SKM-1 (cell line): ENCODE results near the gene TNFRSF12A.

ENCODE experiments used
- DNase-seq: peaks from one replicate; lab custom pipeline; 2025; ENCODE audit not compliant: unreplicated experiment; lab: John Stamatoyannopoulos, UW

TNFRSF12A gene

DNA sequence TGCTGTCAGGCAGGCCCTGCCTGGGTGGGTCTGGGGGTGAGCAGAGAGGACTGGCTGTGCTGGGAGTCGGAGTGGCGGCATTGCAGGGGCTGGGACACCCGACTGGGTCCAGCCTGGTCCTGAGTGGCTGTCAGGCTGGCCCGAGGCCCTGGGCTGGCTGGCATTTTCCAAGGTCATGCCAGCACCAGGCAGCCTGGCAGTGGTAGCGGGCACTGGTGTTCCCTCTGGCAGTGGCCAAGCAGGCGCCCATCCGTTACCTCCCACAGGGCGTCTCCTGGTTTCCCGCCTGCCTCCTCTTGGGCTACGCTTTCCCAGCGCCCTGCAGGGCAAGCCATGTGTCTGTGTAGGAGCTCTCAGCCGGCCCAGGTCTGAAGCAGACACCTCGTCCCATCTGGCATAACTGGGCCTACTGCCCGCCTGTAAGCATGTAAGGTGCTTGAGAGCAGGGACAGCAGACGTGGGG is 34.2 kb upstream of the TNFRSF12A start:
- DNase-seq: no peak

GRCh38 chr16:2986623-2987188 is 33.5 kb upstream of the TNFRSF12A start:
- DNase-seq: no peak

DNA sequence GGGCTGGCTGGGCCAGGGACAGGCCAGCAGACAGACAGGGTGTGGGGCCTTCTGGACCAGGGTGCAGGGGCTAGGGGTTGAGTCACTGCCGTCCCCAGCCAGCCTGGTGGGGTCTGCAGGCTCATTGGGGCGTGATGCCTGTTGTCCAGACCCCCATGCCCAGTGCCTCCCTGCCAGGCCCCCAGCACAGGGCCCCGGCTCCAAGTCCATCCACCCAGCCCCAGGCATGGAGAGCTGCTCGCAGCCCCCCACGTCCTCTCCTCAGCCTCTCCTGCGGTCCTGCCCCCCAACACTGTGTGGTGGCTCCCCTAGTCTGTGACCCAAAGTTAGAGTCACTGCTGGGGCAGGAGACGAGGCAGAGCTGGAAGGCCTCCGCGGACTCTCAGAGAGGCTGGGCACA is 32.9 kb upstream of the TNFRSF12A start:
- no peak for DNase-seq

GRCh38 chr16:2987833-2988232 is 32.3 kb upstream of the TNFRSF12A start:
- no peak for DNase-seq

DNA sequence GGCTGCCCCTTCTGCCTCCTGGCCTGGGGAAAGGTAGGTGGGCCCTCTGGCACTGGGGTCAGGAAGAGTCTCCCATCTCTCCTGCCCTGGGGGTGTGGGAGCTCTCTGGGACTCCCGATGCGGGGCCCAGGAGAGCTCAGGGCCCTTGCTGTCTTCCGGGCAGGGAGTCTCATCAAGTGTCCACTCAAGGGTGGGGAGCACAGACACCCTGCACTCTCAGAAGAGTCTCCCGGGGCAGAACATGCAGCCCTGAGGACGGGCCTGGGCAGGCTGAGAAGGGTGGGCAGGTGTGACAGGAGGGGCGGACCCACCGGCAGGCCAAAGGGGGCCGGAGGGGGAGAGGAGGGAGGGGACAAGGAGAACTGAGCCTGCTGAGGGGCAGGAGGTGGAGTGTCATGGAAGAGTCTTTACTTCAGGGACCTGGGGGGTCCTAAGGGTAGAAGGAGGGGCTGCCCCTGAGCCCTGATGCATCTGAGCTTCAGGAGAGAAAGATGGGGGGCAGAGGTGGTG is 31.5 kb upstream of the TNFRSF12A start:
- DNase-seq: no peak

GRCh38 chr16:2990891-2991290 is 29.3 kb upstream of the TNFRSF12A start:
- no peak for DNase-seq

GRCh38 chr16:2991566-2992261 is 28.5 kb upstream of the TNFRSF12A start:
- DNase-seq: no peak

DNA sequence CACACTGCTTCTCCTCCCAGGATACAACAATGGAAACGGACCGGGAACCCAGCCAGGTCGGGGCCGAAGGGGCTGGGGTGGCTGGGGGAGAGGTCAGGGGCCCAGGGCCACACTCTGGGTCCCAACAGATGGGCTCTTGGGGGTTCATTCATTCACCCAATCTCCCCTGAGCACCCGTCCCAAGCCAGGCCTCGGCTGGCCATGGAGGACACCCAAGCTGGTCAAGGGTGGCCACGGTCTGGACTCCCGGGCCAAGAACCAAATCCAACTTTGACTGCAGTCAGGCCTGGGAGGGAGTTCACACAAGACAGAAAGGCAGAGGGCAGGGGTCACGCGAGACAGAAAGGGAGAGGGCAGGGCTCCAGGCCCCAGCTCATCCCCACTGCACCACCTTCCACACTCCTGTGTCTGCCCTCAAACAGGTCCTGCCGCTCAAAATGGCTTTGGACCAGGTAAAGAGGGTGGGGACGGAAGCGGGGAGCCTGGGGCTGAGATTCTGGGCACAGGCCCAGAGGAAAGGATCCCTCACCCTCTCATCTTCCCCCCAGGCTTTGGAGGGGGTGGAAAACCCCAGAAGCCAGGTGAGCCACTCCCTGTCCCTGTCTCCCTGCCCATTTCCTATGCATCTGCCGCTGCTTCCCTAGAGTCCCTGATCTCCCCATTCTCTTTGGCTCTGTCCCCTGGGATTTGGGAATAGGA is 27.6 kb upstream of the TNFRSF12A start:
- DNase-seq: no peak

DNA sequence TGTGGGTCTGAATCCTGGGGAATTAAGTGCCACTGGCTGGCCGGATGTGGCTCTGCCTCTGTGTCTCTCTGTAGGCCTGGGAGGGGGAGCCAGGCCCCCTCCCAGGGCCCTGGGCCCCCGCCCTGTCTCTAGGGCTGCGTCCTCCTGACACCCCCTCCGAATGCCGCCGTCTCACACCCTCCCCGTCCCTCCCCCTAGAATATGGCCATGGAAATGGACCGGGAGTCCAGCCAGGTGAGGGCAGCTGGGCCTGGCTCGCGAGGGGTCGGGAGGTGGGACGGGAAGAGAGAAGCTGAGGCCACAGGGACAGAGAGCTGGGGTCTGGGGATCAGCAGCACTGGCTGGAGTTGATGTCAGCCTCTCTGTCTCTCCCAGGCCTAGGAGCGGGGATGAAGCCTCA is 23.9 kb upstream of the TNFRSF12A start:
- no peak for DNase-seq

DNA sequence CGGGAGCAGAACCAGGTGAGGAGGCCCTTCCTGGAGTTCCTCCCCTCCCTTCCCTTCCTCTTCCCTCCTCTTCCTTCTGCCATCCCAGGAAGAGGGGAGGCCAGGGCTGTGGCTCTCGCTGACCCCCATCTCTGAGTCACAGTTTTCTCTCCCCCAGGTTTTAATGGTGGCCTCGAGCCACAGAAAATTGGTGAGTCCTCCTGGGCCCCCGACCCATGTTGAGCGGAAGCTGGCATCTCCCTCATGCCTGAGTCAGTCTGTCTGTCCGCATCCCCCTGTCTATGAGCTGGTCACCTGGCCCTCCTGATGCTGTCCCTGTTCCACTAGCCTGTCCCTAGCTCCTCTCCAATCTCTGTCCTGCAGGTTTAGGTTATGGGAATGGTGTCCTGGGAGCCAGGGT is 20.2 kb upstream of the TNFRSF12A start:
- DNase-seq: no peak

GRCh38 chr16:3000540-3000939 is 19.6 kb upstream of the TNFRSF12A start:
- DNase-seq: no peak

GRCh38 chr16:3001316-3001715 is 18.9 kb upstream of the TNFRSF12A start:
- no peak for DNase-seq

- DNase-seq: peak; percentile 98
Measured at GRCh38 chr16:3003582-3004270, 16.4 kb upstream of the TNFRSF12A start.

GRCh38 chr16:3004319-3004718 is 15.8 kb upstream of the TNFRSF12A start:
- no peak for DNase-seq

DNA sequence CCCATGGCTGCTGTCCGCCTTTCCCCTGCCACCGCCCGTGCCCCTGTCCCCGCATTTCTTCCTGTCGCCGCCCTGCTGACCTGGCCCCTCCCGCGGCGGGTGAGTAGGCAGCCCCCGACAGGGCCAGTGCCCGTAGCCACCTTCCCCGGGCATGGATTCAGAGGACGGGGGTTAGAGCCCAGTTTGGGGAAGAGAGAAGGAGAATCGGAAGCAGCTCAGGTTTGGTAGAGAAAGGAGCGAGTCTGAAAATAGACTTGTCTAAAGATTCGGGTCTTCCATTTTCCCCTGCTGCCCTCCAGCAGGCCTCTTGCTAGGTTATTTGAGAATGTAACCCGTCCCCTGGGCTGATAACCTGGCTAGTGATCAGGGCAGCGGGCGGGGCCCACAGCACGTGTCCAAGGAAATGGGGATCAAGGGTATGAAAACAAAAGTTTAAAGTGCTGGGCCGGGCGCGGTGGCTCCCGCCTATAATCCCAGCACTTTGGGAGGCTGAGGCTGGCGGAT is 15.3 kb upstream of the TNFRSF12A start:
- DNase-seq: no peak

DNA sequence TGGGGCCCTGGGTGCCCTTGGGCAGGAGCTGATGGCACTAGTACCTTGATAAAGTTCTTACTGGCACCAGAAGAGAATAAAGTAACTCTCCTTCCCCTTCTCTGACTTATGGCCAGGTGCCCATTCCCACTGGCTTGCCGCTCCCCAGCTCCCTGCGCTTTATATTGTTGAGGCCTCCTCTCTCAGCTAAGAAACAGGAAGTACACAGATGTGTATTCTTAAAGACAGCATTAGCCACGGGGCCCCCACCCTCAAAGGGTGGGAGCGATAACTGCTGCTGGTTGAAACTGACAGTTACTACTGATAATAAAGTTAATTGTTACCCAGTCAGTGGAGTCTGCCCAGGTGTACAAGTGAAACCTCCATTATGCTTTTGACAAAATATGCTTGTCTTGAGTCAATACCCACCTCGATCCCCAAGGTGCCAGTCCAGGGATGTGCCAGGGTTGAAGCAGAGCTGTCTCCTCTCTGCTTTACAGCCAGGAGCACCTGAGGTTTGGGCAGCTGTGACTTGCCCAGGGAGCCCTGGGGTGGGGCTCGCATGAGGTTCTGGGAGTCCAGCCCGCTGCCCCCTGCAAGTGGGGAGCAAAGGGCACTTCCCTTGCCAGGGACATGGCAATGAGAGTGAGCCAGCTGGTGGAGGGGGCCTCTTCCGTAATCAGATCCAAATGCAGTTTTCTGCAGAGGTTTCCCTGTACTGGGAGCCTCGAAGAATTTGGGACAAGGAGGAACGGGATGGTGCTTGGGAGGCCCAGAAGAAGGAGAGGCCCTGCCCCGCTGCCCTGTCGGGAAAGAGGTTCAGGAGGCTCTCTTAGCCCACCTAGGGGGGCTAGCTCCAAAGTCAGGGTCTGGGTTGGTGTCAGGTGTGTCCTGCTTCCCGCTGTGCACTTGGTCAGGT is 12.9 kb upstream of the TNFRSF12A start:
- DNase-seq: peak; percentile 21

GRCh38 chr16:3007957-3008689 is 12.0 kb upstream of the TNFRSF12A start:
- DNase-seq: peak; percentile 56

DNA sequence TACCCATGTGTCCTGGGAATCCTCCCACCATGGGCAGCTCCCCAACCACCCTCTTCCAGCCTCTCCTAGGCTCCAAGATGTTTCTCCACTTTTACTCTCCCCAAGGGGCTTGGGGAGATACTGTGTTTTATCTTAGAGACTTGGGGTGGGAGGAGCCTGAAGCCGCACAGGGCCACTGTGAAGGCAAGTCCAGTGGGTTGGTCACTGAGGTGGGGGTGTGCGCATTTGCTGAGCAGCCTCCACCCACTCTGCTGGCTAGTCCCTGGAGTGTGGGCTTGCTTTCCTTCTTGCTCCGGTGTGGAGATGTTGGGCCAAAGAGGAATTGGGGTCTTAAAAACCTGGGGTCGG is 11.5 kb upstream of the TNFRSF12A start:
- DNase-seq: no peak

DNA sequence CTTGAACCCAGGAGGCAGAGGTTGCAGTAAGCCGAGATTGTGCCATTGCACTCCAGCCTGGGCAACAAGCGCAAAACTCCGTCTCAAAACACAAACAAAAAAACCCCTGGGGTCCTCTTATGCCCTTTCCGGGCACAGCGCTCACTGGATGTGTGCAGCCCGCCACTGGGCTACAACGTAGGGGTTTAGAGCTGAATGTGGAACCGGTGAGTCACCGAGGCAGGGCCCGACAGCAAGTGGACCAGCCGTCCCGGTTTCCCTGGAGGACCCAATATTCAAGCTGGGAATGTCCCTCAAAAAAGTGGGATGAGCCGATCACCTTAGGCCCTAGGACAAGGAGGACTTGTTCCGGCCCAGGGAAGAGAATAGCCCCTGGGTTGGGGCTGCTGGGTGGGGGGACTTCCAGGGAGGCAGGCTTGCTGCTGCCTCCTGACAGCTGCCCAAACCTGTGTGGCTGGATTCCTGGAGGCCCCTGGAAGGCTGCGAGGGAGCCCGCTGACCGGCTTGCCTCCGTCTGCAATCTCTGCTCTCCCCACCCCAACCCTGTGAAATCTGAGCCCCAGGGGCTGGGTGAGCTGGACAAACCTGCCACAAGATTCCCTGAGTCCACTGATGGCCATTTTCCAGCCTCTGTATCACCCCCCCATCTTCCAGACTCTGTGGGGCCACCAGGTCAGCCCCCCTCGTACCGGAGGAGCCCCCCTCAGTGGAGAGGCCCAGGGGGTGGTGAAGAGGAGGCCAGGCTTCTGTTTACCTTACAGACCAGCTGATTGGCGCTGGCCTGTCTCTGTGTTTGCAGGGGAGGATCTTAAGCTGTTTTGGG is 10.4 kb upstream of the TNFRSF12A start:
- no peak for DNase-seq
